Suppressor macrophage (primary cell): ENCODE data around the gene STX19.
"Not testable (repeated sequence)": the region's sequence is repeated elsewhere in the genome, so short reads cannot be mapped to it uniquely, and the experiment has no call there.

Experiments used
- DNase-seq, 4 experiments: peaks; one replicate each; pipeline ENCODE4 v3.0.0-alpha.2; 2020 to 2022

The STX19 gene

DNA sequence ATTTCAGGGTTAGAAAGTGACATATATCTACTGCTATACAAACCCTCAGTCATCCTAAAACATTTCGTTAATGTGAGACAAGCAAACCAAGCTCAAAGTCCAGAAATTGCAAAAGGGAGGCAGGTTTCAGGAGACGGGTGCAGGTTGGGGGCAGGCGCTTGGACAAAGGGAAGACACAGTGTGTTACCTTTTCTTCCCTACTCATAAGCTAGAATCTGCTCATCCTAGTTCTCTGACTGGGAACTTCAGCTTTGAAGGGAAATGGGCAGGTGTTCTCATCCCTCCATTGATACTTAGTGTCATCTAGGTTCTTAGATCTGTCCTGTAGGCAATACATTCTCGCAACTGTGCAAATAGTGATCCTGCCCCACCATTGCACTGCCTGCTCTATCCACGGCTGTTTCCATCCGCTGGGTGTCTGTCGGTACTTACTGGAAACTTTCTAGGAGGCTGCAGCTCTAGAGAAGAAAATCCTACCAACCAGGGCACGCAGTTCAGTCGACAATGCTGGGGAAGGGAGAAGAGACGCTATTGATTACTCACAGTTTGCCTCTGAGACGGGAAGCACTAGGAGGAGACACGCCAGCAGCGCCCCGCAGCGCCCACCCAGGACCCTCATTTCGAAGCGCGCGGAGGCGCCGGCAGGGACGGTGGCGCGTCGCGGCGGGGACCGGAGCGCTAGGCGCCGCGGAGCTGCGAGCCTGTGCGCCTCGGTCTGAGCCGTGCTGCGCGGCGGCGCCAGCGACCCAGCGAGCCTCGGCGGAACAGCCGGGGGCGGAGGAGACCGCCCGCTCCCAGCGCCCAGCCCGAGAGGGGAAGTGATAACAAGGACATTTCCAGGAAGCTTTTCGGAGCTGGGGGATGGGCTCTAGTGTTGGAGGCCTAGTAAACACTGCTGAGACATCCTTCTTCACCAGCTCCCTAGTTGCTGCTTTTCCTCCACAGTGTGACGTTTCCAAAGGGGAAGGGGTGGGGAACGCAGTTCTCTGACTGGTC, 55.0 kb downstream of the STX19 start, which contains the start of gene PROS1:
TSS of gene PROS1 (minus strand) at position 766 of the 996 bp plus-strand sequence. CDS start at position 619, 147 bp downstream.
- peak; percentile 81 to 91 (median 87) for DNase-seq

DNA sequence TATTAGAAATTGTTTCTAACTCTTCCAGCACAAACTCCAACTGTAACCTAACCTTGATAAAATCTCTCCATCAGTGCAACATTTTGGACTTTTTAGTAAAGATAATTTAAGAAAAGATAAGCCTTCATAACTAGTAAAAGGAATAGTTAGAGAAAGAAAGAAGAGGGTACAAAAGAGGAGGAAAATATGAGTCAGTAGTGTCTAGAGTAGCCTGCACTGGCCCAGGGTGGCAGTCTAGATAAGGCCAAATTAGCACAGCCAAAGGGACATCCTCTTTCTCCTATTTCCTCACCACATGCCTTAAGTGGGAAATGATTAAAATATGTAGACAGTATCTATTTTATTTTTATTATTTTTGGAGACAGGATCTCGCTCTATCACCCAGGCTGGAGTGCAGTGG, 58.4 kb downstream of the STX19 start:
- DNase-seq = peak in 1 of 4 experiments; percentile 2

DNA sequence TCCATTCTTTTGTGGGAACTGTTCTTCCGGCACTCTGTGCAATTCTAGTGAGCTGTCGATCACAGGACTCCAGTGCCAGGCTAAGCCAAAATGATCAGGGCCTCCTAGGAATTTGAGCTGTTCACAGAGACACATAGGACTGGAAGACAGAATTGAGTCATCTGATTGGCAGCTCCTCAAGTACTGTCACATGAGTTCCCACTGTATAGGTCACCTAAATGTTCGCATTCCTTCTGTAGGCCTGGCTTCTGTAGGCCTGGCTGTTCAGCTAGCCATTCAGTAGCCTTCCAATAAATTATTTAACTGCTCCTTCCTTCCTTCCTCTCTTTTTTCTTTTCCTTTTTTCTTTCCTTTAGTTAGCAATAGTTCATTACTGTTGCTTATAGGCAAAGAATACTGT, 59.0 kb downstream of the STX19 start:
- no peak for DNase-seq

DNA sequence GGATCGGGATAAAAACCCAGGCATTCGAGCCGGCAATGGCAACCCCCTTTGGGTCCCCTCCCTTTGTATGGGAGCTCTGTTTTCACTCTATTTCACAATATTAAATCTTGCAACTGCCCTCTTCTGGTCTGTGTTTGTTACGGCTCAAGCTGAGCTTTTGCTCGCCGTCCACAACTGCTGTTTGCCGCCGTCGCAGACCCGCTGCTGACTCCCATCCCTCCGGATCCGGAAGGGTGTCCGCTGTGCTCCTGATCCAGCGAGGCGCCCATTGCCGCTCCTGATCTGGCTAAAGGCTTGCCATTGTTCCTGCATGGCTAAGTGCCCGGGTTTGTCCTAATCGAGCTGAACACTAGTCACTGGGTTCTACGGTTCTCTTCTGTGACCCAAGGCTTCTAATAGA, 63.3 kb downstream of the STX19 start:
- not testable (repeated sequence) for DNase-seq
